Liver (tissue), 9 donors: ENCODE measurements around the gene TTC21B. TPM values are rescaled to one million over a fixed set of nuclear protein-coding genes. Genes with fewer than 3 reads are reported as not detected.
A peak's percentile ranks its signal among the peaks of the same experiment; 100 is the strongest.

Experiments
- DNase-seq: peaks from one replicate; pipeline ENCODE4 v3.0.0-alpha.2; 2017; ENCODE audit warnings: low spot score
- H3K27ac ChIP-seq, 2 donors: one replicate each; pipeline ENCODE4 v1.7.0; 2013; ENCODE audit warnings: inconsistent platforms in 2 of 2, low read length in 2 of 2, control low read depth in 1 of 2, low read depth in 1 of 2, mild to moderate bottlenecking in 1 of 2
- H3K27me3 ChIP-seq, 4 donors: one replicate each; pipeline versions ENCODE4 v1.6.1 to v1.7.0; 2013; ENCODE audit warnings: low read length in 3 of 4, inconsistent platforms in 1 of 4, mild to moderate bottlenecking in 1 of 4, moderate library complexity in 1 of 4; ENCODE audit not compliant: control insufficient read depth in 4 of 4, insufficient read depth in 4 of 4
- H3K36me3 ChIP-seq, 4 donors: one replicate each; pipeline versions ENCODE4 v1.6.1 to v1.7.0; 2013; ENCODE audit warnings: low read length in 3 of 4, mild to moderate bottlenecking in 3 of 4, low read depth in 1 of 4, moderate library complexity in 1 of 4; ENCODE audit not compliant: control insufficient read depth in 4 of 4, insufficient read depth in 3 of 4
- H3K4me1 ChIP-seq, 4 donors: one replicate each; pipeline versions ENCODE4 v1.6.1 to v1.7.0; 2013; ENCODE audit warnings: low read length in 3 of 4, mild to moderate bottlenecking in 3 of 4, moderate library complexity in 1 of 4; ENCODE audit not compliant: control insufficient read depth in 4 of 4, insufficient read depth in 4 of 4
- H3K4me3 ChIP-seq, 3 donors: one replicate each; pipeline versions ENCODE4 v1.6.1 to v1.7.0; 2013; ENCODE audit warnings: low read length in 3 of 3, control low read depth in 1 of 3, low read depth in 1 of 3, mild to moderate bottlenecking in 1 of 3
- H3K9ac ChIP-seq, 2 donors: one replicate each; pipeline ENCODE4 v1.7.0; 2013; ENCODE audit warnings: low read length in 2 of 2, mild to moderate bottlenecking in 2 of 2, moderate library complexity in 2 of 2, control low read depth in 1 of 2, low read depth in 1 of 2
- H3K9me3 ChIP-seq, 4 donors: one replicate each; pipeline versions ENCODE4 v1.6.1 to v1.7.0; 2013; ENCODE audit warnings: low read length in 3 of 4; ENCODE audit not compliant: control insufficient read depth in 4 of 4
- CTCF ChIP-seq: fragments of 150-350 bp; IDR thresholded peaks from 2 replicates; pipeline ENCODE4 v1.5.1; 2017; ENCODE audit warnings: improper control_type of control experiment, low read depth, low read length; ENCODE audit not compliant: missing input control
- EGR1 ChIP-seq, 2 donors: IDR thresholded peaks; 2 replicates each; pipeline ENCODE4 v1.6.1; 2016 to 2018; ENCODE audit warnings: antibody characterized with exemption in 2 of 2, low read depth in 2 of 2
- FOXA1 ChIP-seq: IDR thresholded peaks from 2 replicates; pipeline ENCODE4 v1.6.1; 2016; ENCODE audit warnings: antibody characterized with exemption
- GABPA ChIP-seq, 2 donors: IDR thresholded peaks in 1 of 2; conservative IDR thresholded peaks in 1 of 2; 2 replicates each; pipeline ENCODE4 v1.6.1; 2016; ENCODE audit warnings: antibody characterized with exemption in 2 of 2, mild to moderate bottlenecking in 1 of 2, moderate library complexity in 1 of 2
- HNF4A ChIP-seq, 2 donors: conservative IDR thresholded peaks; 2 replicates each; pipeline ENCODE4 v1.6.1; 2016; ENCODE audit warnings: antibody characterized with exemption in 2 of 2, mild to moderate bottlenecking in 2 of 2
- JUND ChIP-seq, 2 donors: IDR thresholded peaks; 2 replicates each; pipeline ENCODE4 v1.6.1; 2016; ENCODE audit warnings: antibody characterized with exemption in 2 of 2
- NR2F2 ChIP-seq: IDR thresholded peaks from 2 replicates; pipeline ENCODE4 v1.6.1; 2016; ENCODE audit warnings: antibody characterized with exemption
- RAD21 ChIP-seq, 2 donors: IDR thresholded peaks; 2 replicates each; pipeline ENCODE4 v1.6.1; 2016; ENCODE audit warnings: antibody characterized with exemption in 2 of 2, mild to moderate bottlenecking in 2 of 2
- REST ChIP-seq: IDR thresholded peaks from 2 replicates; pipeline ENCODE4 v1.6.1; 2016; ENCODE audit warnings: antibody characterized with exemption, mild to moderate bottlenecking
- RXRA ChIP-seq, 2 donors: IDR thresholded peaks; 2 replicates each; pipeline ENCODE4 v1.6.1; 2017 to 2018; ENCODE audit warnings: antibody characterized with exemption in 2 of 2, mild to moderate bottlenecking in 1 of 2
- SP1 ChIP-seq: IDR thresholded peaks from 2 replicates; pipeline ENCODE4 v1.6.1; 2018; ENCODE audit warnings: antibody characterized with exemption, mild to moderate bottlenecking
- TAF1 ChIP-seq: conservative IDR thresholded peaks from 2 replicates; pipeline ENCODE4 v1.6.1; 2016; ENCODE audit warnings: antibody characterized with exemption, mild to moderate bottlenecking
- YY1 ChIP-seq: IDR thresholded peaks from 2 replicates; pipeline ENCODE4 v1.6.1; 2016; ENCODE audit warnings: antibody characterized with exemption, mild to moderate bottlenecking
- WGBS: extraction: QIAGEN DNeasy Blood & Tissue Kit; methylation state at CpG from one replicate; pipeline ENCODE4 v1.1.7; 2013; 5-methylcytosine and 5-hydroxymethylcytosine counted together
- polyA plus RNA-seq, 2 donors: library from polyadenylated mRNA; stranded (reverse) in 1 of 2; unstranded in 1 of 2; fragments of 200-250 nt in 1 of 2; fragments of >200 nt in 1 of 2; fragmentation: Nextera tagmentation in 1 of 2; extraction: Ambion mirVana in 1 of 2; gene quantifications; one replicate each; pipeline versions ENCODE4 v1.2.1 to v1.2.3, GENCODE V29; 2013 to 2015
- total RNA-seq, 2 donors: library from RNA; depleted of rRNA; stranded (reverse); fragments of >200 nt; gene quantifications; one replicate each; pipeline ENCODE4 v1.2.3, GENCODE V29; 2014
- TF ChIP-seq, protein P1 (sequence below): IDR thresholded peaks from 2 replicates; pipeline ENCODE4 v1.6.1; 2016; ENCODE audit warnings: antibody characterized with exemption
- TF ChIP-seq, protein P2 (sequence below): IDR thresholded peaks from 2 replicates; pipeline ENCODE4 v1.6.1; 2016; ENCODE audit warnings: antibody characterized with exemption
- donor health status: healthy.
- donor health status: healthy.
- donor health status: healthy.
- donor health status: healthy.
- donor health status: healthy.

The TTC21B gene
- total RNA-seq = 10 to 100 TPM; 20.4 to 25.3 TPM
- 1 to 10 TPM; 2.0 to 5.0 TPM for polyA plus RNA-seq

- H3K4me1 ChIP-seq = peaks cover 0 to 18% (median 12%) of the 10 kb centered on the region in 4 donors
- no peaks in the 10 kb centered on the region for H3K9me3 ChIP-seq
- TF ChIP-seq GABPA (IDR thresholded peaks at IDR 0.05 in 1 of 2, conservative IDR thresholded peaks at IDR 0.05 in 1 of 2) (no peak), CTCF (peak; percentile 82), RXRA (IDR thresholded peaks at IDR 0.05) (peak in 1 of 2 donors; percentile 37), NR2F2 (peak; percentile 68), HNF4A (conservative IDR thresholded peaks at IDR 0.05) (no peak), TAF1 (no peak), JUND (IDR thresholded peaks at IDR 0.05) (peak in 1 of 2 donors; percentile 33), SP1 (peak; percentile 68), RAD21 (IDR thresholded peaks at IDR 0.05) (peak; percentile 73 to 75), EGR1 (IDR thresholded peaks at IDR 0.05; ENCODE audit: low read depth in 2 of 2) (peak; percentile 46 to 69), REST (peak; percentile 41), YY1 (peak; percentile 90), FOXA1 (no peak)
- TF ChIP-seq, protein P1, sequence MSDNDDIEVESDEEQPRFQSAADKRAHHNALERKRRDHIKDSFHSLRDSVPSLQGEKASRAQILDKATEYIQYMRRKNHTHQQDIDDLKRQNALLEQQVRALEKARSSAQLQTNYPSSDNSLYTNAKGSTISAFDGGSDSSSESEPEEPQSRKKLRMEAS = peak; percentile 94
- TF ChIP-seq, protein P2, sequence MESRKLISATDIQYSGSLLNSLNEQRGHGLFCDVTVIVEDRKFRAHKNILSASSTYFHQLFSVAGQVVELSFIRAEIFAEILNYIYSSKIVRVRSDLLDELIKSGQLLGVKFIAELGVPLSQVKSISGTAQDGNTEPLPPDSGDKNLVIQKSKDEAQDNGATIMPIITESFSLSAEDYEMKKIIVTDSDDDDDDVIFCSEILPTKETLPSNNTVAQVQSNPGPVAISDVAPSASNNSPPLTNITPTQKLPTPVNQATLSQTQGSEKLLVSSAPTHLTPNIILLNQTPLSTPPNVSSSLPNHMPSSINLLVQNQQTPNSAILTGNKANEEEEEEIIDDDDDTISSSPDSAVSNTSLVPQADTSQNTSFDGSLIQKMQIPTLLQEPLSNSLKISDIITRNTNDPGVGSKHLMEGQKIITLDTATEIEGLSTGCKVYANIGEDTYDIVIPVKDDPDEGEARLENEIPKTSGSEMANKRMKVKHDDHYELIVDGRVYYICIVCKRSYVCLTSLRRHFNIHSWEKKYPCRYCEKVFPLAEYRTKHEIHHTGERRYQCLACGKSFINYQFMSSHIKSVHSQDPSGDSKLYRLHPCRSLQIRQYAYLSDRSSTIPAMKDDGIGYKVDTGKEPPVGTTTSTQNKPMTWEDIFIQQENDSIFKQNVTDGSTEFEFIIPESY = peak; percentile 36
- WGBS = under 1% methylated on average over 55 of the region's 55 CpGs
- peaks cover 0 to 5% (median 0%) of the 10 kb centered on the region in 4 donors for H3K36me3 ChIP-seq
- H3K4me3 ChIP-seq = peak within 1 kb of the TSS; percentile 68 to 97 (median 75)
- H3K9ac ChIP-seq = peak within 1 kb of the TSS; percentile 72 to 77
- peak within 1 kb of the TSS; percentile 87 to 92 for H3K27ac ChIP-seq
- DNase-seq = peak; percentile 92
- no peaks in the 10 kb centered on the region for H3K27me3 ChIP-seq
Observed at GRCh38 chr2:165953655-165954606, at the start of gene TTC21B. TTC21B (minus strand) TSS chr2:165953776; CDS start chr2:165953705, 71 bp downstream.
